ENCODE data around the gene SYT2. TPM values are rescaled to one million over a fixed set of nuclear protein-coding genes. Genes with fewer than 3 reads are reported as not detected.

The SYT2 gene
- polyA plus RNA-seq, 1 donor: 2.7 TPM

DNA sequence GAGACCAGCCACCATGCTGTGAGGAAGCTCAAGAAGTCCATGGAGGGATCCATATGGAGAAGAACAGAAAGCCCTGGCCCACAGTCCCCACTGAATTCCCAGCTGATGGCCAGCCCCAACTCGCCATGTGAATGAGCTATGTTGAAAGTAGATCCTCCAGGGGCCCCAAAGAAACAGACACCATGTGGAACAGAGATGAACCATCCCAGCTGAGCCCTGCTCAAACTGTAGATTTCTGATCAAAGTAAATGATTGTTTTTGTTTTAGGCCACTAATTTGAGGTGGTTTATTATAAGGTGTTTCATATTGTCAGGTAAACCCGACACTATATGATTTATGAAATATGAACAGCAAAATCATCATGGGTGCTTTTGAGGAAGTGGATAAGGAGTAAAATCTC, 32.8 kb downstream of the SYT2 start:
- DNase-seq: no peak

DNA sequence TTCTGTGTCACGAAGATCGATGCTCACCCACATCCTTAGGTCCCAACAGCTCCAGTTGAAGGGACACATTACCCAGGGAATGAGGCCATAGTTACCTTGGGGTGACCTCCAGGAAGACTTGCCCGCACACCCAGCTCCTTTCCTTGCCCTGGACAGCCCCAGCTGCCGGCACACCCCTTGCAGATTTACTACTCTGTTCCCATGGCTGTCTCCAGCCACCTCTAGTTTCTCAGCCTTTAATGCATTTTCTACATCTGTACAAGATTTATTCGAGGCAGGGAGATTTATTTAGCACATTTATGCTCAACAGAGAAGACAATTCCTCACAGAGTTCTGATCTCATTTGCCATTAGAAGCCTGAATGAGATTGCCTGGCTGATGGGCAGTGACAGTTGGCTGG, 36.7 kb downstream of the SYT2 start:
- DNase-seq: no peak

DNA sequence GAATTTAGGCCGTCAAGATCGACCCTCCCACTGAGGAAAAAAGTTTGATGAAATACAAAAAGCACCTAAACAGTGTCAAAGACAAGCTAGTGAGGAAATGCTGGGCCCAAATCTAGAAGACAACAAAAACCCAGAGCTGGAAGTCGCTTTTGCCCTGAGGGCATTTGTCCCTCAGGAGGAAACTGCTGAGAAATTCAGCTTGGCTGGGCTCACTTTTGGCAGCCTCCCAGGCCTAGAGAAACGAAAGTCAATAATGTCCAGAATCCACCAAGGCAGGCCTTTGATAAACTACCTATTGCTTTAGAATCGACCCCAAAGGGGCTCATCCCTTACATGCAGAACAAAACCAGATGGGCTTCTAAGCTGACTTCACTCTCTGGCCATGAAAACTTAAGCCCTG, 38.9 kb downstream of the SYT2 start:
- no peak for DNase-seq

DNA sequence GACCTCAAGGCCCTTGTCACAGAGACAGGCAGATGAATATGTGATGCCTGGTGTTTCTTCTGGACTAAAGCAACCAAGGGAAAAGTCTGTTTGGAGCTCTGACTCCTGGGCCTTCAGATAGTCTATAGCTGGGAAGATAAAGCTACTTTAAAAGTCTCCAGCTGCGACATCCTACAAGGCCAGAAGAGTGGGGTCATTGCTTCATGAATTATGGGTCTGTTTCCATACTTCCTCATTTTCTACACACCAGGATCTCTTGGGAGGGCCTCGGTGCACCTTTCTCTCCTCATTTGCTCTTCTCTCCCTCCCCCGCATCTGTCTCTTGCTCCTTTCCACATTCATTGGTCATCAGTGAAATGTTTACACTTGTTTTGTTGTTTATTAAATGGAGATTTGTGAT, 44.8 kb downstream of the SYT2 start:
- no peak for DNase-seq

DNA sequence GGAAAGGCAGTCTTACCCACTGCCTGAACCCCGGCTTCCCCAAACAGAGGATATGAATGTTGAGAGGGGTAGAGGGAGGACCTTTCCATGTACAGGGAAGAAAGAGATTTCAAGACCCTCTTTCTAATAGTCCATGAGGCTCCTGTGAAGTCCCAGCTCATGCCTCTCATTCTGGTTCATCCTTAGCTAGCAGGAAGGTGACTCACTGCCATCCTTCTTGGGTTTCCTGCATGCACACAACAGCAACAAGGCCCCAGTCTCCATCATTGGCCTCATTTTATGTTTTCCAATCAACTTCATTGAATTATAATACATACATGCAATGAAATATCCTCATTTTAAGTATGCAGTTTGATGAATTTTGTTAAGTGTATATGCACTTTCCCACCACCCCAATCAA, 46.2 kb downstream of the SYT2 start:
- DNase-seq: no peak

DNA sequence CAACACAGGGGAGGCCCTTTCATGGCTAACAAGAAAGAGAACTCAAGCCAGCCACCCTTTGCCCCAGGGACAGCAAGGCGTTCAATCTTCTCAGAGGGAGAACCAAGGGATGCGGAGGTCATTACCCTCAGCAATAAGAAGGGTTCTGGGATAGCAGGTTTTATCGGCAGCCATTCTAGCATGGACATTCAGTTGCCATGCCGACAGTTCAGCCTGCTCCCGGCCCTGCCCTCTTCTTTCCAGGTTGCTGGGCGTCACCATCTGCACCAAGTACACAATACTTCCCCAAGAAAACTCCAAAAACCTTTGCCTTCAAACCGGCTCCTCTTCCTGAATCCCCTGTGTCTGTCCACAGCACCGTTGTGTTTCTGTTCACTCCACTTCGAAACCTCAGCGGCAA, 47.1 kb downstream of the SYT2 start:
- no peak for DNase-seq

DNA sequence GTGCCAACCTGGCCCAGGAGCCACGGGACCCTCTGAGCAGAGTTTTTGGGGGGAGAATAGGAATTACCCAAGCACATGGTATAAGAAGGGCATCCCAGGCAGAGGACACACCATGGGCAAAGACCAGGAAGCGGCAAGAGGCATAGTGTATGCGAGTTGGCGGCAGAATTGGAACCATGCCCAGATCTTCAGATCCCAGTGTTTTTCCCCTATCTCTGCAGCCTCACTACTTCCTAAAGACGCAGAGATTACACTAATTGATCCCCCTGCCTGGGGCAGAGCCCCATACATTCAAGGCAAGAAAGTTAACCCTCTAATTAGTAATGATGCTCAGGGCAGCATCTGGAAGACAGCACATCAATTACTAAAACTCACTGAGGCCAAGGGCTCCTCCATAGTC, 48.2 kb downstream of the SYT2 start:
- DNase-seq: no peak

DNA sequence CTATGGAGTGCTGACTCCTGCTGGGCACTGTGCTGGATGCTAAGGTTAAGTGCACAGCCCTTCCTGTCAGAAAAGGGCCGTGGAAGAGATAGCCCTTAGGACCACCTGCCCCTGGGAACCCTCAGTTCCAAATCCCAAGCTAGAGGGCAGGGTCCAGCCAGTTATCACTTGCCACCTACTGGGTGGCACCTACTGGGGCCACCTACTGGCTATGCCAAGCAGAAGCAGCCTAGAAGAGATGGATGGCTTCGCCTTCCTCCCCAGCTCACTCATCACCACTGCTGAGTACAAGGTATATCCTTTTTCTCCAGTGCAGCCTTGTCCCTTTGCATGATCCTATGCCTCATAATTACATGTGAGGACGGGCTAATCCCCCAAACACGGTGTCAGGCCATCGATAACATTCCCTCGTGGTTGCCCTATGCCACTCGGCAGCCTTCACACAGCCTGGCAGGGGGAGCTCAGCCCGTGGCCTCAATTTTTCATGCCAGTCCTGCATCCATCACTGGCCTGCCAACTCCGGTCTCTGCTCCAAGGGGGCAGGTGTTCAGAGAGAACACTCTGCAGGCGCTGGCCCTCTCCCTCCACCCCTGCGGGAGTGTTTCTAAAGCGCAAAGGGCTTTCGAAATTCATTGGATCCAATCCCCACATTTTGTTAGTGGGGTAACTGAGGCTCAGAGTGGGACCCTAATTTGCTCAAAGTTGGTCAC, 49.0 kb downstream of the SYT2 start:
- DNase-seq: no peak

DNA sequence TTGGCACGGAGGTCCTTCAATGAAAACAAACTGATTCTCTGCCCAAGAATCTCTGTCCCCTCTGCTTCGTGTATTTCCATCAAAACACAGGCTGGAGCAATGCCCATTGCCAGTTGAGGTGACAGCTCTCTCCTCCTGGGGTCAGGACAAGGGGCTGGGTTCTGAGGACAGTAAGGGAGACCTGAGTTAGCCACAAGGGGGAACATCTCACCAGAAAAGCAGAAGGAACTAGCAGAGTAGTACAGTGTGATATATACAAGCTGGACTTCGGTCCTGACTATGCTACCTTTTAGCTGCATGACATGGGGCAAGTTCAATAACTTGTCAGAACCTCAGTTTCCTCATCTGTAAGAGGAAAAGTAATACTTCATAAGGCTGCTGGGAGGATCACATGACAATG, 50.3 kb downstream of the SYT2 start:
- DNase-seq: no peak

DNA sequence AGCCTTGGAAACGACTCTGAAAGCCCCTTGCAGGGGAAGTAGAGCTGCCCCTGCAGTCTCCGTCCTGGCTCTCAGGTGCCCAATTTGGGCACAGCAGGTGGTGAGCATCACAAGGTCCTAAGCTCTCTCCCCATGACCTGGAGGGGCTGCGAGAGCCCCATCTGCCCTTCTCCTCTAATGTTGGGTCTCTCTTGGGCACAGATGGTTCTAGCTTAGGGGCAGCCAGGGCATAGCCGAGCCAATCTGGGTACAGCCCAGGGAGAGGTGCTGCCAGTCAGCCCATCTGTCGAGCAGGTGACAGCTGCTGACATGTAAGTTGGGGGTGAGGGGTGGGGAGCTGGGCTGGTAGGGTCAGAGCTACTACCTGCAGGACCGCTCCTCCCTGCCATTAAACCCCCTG, 50.7 kb downstream of the SYT2 start:
- no peak for DNase-seq

DNA sequence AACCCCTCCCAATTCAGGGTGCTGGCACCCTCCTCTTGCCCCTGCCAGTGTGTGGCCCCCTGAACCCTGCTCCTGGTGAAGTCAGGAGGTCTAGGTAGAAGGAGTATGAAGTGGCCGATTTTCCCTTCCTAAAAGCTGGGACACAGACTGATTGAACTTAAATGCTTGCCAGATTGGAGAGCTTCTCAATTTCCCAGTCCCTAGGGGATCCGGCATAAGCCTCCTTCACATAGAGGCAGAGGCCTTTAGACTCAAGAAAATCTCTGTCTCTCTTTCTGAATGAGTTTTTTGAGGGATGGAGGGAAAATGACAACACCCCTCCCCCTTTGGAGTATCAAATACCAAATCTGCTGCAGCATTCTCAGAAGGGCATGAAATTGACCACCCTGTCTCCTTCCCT, 51.5 kb downstream of the SYT2 start:
- no peak for DNase-seq

DNA sequence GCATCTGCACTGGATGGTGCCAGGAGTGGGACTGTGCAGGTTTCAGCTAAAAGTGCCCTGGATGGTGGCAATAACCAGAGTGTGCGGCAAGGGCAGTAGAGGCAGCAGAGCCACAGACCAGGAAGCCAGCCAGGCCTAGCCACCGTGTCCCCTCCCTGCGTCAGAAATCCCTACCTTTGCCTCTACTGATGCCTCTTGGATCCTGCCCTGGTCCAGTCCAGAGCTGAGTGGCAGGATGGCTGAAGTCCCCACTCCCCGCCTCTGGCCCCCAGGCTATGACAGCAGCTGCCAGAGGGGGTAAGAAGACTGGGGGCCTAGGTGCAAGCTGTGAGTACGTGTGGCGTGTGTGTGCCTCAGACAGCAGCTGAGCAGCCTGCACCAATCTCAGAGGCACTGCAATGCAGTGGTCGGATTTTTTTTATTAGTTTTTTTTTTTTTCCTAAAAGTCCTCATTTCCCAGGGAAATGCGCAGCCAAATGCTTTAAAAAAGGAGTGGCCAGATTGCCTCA, 51.9 kb downstream of the SYT2 start:
- no peak for DNase-seq

DNA sequence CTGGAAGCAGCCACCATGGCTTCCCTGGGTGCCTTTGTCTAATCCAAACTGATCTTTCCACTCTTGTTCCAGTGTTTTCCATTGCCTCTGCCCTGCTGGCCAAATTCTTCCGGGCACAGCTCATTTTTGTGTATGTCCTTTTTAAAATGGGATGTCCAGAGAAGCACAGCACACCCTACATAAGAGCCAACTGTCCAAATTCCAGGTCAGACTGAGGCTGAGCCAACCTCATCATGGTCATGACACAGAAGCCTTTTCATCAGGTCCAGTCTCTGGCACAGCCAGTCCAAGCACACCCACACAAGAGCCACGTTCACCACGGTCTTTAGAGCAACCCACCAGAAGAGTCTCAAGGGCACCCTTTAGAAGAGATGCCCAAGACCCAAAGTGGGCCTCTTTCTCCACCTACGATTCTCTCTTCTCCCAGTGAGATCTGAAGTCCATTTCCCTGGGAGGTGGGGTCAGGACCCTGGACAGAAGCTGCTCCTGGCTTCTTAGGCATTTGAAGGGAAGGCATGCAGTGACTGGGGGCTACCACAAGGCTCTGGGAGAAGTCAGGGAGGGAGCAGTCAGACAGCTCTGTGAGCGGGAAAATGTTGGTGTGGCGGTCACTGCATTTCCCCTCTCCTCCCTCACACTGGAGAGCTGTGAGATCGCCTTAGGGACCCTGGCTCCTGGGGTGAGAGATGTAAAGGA, 53.2 kb downstream of the SYT2 start:
- DNase-seq: peak; percentile 49

DNA sequence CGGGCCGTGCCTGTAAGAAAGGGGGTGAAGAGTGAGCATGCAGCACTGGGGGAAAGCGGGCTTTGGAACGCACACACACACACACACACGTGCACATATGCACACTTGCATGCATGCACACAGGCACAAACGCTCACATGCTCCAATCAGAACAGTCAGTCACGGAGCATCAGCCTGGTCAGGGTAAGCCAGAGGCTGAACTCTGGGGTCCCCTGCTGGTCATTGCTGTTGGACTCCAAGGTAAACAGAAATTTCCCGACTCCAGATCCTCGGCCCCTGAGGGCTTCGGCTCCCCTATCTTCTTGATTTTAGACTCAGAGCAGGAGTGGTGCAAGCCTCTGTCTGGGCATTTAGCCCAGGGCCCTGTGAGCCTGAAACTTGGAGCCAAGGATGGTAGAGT, 54.2 kb downstream of the SYT2 start:
- no peak for DNase-seq

DNA sequence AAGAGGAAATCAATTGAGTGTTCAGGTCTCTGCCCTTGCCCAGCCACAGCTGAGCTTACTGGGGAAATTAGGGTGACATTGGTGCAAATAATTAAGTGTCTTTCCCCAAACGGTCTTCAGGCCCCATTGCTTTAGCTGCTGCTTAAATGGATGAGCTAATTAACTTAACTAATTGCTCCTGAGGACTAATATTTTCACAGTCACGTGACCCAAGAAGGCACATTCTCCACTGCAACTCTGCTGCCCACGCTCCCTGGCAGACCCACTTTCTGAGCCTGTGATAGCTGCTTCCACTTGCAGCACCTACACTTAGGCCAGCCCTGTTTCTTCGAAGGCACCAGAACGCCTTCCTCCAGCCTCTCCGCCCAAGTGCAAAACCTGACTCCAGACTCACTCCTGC, 56.2 kb downstream of the SYT2 start:
- DNase-seq: no peak

DNA sequence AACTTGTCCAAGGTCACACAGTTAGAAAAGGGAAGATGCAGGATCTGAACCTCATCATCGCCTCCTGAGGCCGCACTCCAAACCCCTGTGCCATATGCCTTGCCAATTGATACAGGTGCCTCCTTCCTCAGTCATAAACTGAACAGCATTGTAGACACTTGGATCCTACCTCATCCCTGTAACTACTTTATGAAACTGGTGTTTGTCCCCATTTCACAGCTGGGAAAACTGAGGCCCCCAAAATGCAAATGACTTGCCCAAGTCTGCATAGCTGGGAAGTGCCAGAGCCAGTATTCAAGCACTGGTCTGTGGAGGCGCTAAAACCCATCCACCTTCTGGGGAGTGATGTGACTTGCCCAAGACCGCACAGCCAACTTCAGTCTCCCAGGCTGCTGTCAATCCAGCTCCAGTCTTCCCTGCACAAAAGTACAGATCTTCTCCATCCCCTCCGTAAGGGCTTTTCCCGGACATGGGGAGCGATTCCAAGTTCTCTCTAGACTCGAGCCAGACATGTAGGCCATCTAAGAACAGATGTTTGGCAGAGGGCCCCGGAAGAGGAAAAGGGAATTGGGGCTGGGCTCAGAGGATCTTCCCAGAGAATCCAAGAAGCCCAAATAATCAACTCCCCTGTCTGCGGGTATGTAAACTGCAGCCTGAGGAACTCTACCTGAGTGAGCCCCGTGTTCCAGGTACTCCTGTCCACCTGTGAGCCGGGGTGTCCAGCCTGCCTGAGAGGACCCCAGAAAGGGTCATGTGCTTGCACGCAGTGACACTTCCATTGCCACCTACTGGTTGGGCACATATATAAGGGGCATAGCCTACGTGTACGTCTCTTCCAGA, 60.5 kb downstream of the SYT2 start:
- no peak for DNase-seq

DNA sequence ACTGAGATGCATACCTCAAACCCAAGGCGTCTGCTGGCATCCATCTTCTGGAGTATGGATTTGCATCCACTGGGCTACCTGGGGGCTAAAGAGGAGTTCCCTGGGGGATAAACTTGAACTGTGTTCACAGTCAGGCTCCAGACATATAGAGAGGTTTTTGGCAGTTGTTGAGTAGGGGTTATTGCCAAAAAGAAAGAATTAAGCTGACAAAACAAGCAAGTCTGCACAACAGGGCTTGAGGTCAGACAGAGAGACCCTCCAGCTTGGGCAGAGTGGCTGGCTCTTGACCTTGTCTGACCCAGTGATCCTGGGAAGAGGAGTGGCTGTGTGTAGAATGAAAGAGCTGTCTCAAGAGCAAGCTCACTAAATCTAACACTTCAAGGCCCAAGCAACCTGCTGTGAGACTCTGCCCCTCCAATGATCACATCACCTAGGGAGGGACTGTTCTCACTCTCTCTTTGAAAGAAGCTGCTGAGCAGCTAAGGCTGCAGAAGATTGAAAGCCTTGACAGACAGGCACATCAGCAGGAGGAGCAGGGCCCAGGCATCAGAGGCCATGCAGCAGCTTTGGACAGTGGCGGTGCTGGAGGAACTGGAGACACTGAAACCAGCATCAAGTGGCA, 61.5 kb downstream of the SYT2 start:
- DNase-seq: no peak

DNA sequence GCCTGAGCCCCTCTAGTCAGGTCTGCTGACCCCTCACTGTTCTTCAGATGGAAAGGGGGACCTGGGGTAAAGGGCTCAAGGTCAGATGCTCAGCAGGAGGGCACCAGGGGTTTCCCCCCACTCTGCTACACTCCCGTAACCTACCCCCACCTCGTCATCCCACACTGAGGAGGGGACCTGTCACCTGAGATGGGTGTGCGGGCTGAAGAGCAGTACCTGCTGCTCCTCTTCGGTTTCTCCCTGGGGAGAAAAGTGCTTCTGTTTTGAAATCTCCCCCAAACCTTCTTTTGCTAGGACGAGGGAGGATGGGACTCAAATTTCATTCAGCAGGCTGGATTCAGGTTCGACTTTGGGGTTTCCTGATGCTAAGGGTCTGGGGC, 65.2 kb downstream of the SYT2 start:
- DNase-seq: no peak

DNA sequence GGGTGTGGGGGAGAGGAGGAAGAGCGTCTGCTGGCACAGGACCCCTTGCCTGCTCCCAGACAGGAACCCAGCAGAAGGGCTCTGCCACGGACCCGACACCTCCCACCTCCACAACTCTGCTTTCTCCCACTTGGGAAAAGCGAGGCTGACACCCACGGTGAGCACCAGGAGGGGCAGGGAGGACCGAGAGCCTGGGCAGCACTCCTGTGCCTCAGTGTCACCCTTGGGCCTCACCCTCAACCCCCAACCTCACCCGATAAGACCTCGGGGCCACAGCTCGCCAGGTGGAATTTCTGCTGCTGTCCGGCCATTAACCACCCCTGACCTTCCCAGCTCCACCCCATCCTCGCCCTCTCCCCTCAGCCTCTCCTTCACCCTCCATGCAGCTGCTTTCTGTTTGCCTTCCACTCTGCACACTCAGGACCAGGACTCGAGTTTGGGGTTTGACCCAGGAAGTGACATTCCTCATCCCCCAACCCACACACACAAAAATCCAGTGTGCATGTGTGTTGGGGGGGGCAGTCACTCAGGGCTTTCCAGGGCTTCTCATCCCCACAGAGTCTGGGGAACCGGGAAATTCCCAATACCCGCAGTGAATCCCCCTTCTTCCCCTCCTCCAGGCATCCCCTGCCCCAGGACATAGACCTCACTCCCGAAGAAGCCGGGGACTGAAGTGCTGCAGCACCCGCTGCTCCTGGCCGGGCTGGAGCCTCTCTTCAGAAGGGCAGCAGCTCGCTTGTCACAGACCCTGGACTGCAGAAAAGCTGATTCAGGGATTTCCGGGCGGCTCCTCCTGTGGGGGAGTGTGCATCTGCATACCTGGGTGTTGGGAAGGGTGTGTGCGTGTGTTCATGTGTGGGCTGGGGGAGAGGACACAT, 65.8 kb downstream of the SYT2 start:
- no peak for DNase-seq

DNA sequence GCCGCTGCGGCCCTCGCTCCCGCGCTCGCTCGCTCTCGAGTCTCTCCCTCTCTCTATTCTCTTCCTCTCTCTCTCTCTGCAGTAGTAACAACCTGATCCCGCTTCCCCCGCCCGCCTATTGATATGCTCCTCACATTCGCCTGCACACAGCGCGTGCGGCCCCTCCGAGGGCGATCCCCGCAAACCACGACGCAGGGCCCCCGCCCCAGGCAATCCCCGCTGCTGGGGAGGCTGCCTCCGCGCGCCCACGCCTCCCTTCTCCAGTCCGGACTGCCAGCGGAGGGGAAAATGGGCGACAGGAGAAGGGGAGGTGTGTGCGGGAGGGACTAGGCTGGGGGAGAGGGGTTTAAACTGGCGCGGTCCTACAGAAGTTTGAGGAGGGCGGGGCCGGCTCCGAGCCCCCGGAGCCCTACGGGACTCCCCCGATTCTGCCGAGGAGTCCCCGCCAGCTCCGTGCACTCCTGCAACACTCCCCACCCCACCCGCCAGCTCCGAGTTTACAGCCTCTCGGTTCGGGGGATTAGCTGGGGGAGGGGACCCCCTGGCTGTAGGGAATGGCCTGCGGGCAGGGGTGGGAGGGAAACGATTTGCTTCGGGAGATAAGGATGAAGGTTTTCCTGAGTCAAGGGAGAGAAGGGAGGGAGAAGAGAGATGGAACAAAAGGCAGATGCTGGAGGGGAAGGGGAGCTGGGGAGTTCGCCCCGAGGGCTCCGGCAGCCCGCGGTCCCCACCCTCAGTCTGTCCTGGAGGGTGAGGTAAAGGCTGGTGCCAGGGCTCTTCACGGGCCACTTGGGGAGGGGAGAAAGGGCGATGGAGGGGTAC, 66.6 kb downstream of the SYT2 start:
- DNase-seq: no peak

Data from left kidney (tissue), 2 donors.